ENCODE data around the gene CNPY3.
A peak's percentile ranks its signal among the peaks of the same experiment; 100 is the strongest.

CNPY3 gene

DNA sequence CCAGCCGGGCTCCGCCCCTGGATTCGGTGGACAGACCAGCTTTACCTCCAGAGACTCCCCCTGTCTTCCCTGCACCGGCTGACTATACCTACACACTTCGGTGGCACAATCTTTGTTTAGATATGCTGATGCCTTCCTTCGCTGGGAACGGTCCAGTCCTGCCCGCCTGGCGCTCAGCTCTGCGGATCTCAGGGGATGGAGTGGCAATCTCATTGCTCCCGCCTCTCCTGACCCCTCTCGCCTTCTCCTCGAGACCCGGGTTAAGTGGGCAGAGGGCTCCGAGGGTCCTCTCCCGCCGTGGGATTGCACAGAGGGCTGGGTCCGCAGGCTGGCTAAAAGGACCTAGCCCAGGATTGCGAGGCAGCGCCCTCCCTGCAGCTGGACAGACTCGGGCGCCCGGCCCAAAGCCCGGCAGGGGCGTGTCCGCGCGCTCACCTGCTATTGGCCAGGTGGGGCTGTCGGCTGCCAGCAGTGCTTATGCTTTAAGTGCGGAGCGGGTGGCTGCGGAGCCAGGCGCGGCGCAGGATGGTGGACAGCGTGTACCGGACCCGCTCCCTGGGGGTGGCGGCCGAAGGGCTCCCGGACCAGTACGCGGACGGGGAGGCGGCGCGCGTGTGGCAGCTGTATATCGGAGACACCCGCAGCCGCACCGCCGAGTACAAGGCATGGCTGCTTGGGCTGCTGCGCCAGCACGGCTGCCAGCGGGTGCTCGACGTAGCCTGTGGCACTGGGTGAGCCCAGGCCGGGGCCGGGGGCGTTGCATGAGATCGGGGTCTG, 31.2 kb downstream of the CNPY3 start, which contains the start of gene GNMT (continued):
- TF ChIP-seq PRDM10 (tag by site-specific recombination; IDR thresholded peaks at IDR 0.05) (peak; percentile 67), ZBTB8A (tag by site-specific recombination; IDR thresholded peaks at IDR 0.05) (peak; percentile 67), ZNF335 (tag by site-specific recombination; conservative IDR thresholded peaks at IDR 0.05) (peak; percentile 78; the same call in 1 of the 2 replicates), GLIS2 (tag by site-specific recombination; IDR thresholded peaks at IDR 0.05) (peak; percentile 59; the same call in 1 of the 2 replicates), ZBTB21 (tag by site-specific recombination; IDR thresholded peaks at IDR 0.05) (no peak), KLF16 (tag by site-specific recombination; IDR thresholded peaks at IDR 0.05) (0 out of 2 replicates have a peak, but pooled peaks have one; percentile 34), GLIS1 (tag by site-specific recombination; IDR thresholded peaks at IDR 0.05) (peak; percentile 40; the same call in 1 of the 2 replicates), ZBTB20 (tag by site-specific recombination; IDR thresholded peaks at IDR 0.05) (peak; percentile 83), ZNF513 (tag by site-specific recombination; IDR thresholded peaks at IDR 0.05) (no peak), KLF9 (tag by site-specific recombination; IDR thresholded peaks at IDR 0.05; ENCODE audit: low read depth) (peak; percentile 86), ZNF571 (tag by site-specific recombination; IDR thresholded peaks at IDR 0.05) (no peak), CTCF (tag by site-specific recombination; IDR thresholded peaks at IDR 0.05) (peak; percentile 19; the same call in 1 of the 2 replicates), KLF1 (tag by site-specific recombination; IDR thresholded peaks at IDR 0.05) (peak; percentile 54; the same call in 1 of the 2 replicates), SP3 (tag by site-specific recombination; IDR thresholded peaks at IDR 0.05) (peak; percentile 42; the same call in 1 of the 2 replicates), ZNF777 (tag by site-specific recombination; IDR thresholded peaks at IDR 0.05; ENCODE audit: borderline replicate concordance) (peak; percentile 78; the same call in 1 of the 2 replicates), KLF10 (tag by site-specific recombination; IDR thresholded peaks at IDR 0.05) (peak; percentile 97)

GRCh38 chr6:42961020-42961470, 31.8 kb downstream of the CNPY3 start:
- peak overlapping the region; percentile 44 for H3K4me3 ChIP-seq (ENCODE audit: low read depth, low read length)
- H3K36me3 ChIP-seq (ENCODE audit: control insufficient read depth in 2 of 2, insufficient read depth in 1 of 2, low read length in 2 of 2): peaks cover 0 to 28% of the 10 kb centered on the region in 2 experiments; a peak in 2 of 3 replicates
- 0 out of 2 replicates have a peak, but pooled peaks cover 4% of the 10 kb centered on the region for H3K4me1 ChIP-seq (ENCODE audit: control insufficient read depth, insufficient read depth, low read length)
- H3K9me3 ChIP-seq (ENCODE audit: control insufficient read depth, insufficient read depth, low read depth, low read length): no peaks in the 10 kb centered on the region
- ChIA-PET POLR2A (interaction anchor here (0.8 to 2.3 kb wide), 7 partner anchors 23 to 98 kb away, joined by 3 to 9 read pairs (median 4); partner anchors contain the start of genes CNPY3, CUL7, KLC4 and KLHDC3), CTCF (interaction anchor here (0.6 to 4.0 kb wide), 6 partner anchors 10 to 495 kb away, joined by 3 to 24 read pairs (median 4); no protein-coding TSS in a partner anchor)
- no peak overlapping the region for H3K27ac ChIP-seq (ENCODE audit: extremely low read depth, low read depth, low read length)
- peak; percentile 79 for TF ChIP-seq ZNF335 (tag by site-specific recombination; conservative IDR thresholded peaks at IDR 0.05)
- TF ChIP-seq ZNF623 (tag by site-specific recombination; IDR thresholded peaks at IDR 0.05): no peak
- peak; percentile 80 for TF ChIP-seq ZNF600 (tag by site-specific recombination; IDR thresholded peaks at IDR 0.05)
- TF ChIP-seq ZBTB7A (tag by site-specific recombination; IDR thresholded peaks at IDR 0.05; ENCODE audit: low read depth): peak; percentile 34; the same call in 1 of the 2 replicates
- 0 out of 2 replicates have a peak, but pooled peaks have one; percentile 20 for TF ChIP-seq PRDM1 (tag by site-specific recombination; IDR thresholded peaks at IDR 0.05)
- TF ChIP-seq, protein P1, sequence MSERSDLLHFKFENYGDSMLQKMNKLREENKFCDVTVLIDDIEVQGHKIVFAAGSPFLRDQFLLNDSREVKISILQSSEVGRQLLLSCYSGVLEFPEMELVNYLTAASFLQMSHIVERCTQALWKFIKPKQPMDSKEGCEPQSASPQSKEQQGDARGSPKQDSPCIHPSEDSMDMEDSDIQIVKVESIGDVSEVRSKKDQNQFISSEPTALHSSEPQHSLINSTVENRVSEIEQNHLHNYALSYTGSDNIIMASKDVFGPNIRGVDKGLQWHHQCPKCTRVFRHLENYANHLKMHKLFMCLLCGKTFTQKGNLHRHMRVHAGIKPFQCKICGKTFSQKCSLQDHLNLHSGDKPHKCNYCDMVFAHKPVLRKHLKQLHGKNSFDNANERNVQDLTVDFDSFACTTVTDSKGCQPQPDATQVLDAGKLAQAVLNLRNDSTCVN (tag by site-specific recombination; optimal IDR thresholded peaks at IDR 0.05): peak; percentile 44
